Subcutaneous abdominal adipose tissue (tissue), 5 donors: ENCODE measurements around the gene MAPKAP1.
A peak's percentile ranks its signal among the peaks of the same experiment; 100 is the strongest.

ENCODE experiments used
- H3K27ac ChIP-seq: one replicate; pipeline ENCODE4 v1.7.0; 2013; ENCODE audit warnings: low read depth, mild to moderate bottlenecking, inconsistent platforms, low read length, moderate library complexity
- H3K27me3 ChIP-seq, 5 donors: one replicate each; pipeline ENCODE4 v1.7.0; 2013; ENCODE audit warnings: low read length in 5 of 5, inconsistent platforms in 1 of 5; ENCODE audit not compliant: control insufficient read depth in 5 of 5, insufficient read depth in 4 of 5
- H3K36me3 ChIP-seq, 5 donors: one replicate each; pipeline ENCODE4 v1.7.0; 2013; ENCODE audit warnings: low read length in 5 of 5; ENCODE audit not compliant: control insufficient read depth in 5 of 5, insufficient read depth in 5 of 5
- H3K4me1 ChIP-seq, 5 donors: one replicate each; pipeline ENCODE4 v1.7.0; 2013; ENCODE audit warnings: low read length in 5 of 5, mild to moderate bottlenecking in 3 of 5, moderate library complexity in 1 of 5; ENCODE audit not compliant: control insufficient read depth in 5 of 5, insufficient read depth in 5 of 5
- H3K4me3 ChIP-seq, 5 donors: one replicate each; pipeline ENCODE4 v1.7.0; 2013; ENCODE audit warnings: low read length in 5 of 5, low read depth in 1 of 5
- H3K9ac ChIP-seq, 5 donors: one replicate each; pipeline ENCODE4 v1.7.0; 2013; ENCODE audit warnings: low read length in 5 of 5, mild to moderate bottlenecking in 4 of 5, moderate library complexity in 3 of 5
- H3K9me3 ChIP-seq, 5 donors: one replicate each; pipeline ENCODE4 v1.7.0; 2013; ENCODE audit warnings: low read length in 5 of 5; ENCODE audit not compliant: control insufficient read depth in 5 of 5
- donor health status: healthy.
- donor health status: healthy.
- donor health status: healthy.
- donor health status: healthy.
- donor health status: healthy.

Gene MAPKAP1

GRCh38 chr9:125706651-125707471, at the start of gene MAPKAP1:
TSS of gene MAPKAP1 (minus strand) at chr9:125707208. CDS start at chr9:125672574, 34,634 bp downstream.
- H3K9me3 ChIP-seq, result no peaks in the 10 kb centered on the region

GRCh38 chr9:125756518-125756917, 49.5 kb upstream of the MAPKAP1 start:
- Histone ChIP-seq H3K4me1 (peaks cover 0 to 35% (median 19%) of the 10 kb centered on the region in 5 donors), H3K9ac (no peak overlapping the region), H3K4me3 (no peak overlapping the region), H3K36me3 (no peaks in the 10 kb centered on the region), H3K27me3 (no peaks in the 10 kb centered on the region), H3K9me3 (no peaks in the 10 kb centered on the region), H3K27ac (no peak overlapping the region)

More at GRCh38 chr9:125706651-125707471, at the start of gene MAPKAP1:
- peaks cover 0 to 5% (median 0%) of the 10 kb centered on the region in 5 donors for H3K36me3 ChIP-seq
- peak within 1 kb of the TSS; percentile 75 to 98 (median 93) for H3K9ac ChIP-seq
- H3K27me3 ChIP-seq, result no peaks in the 10 kb centered on the region
- H3K4me1 ChIP-seq, result peaks cover 4 to 20% (median 18%) of the 10 kb centered on the region in 5 donors
- peak within 1 kb of the TSS; percentile 54 for H3K27ac ChIP-seq
- peak within 1 kb of the TSS; percentile 84 to 94 (median 86) for H3K4me3 ChIP-seq

- Histone ChIP-seq H3K4me3 (no peak overlapping the region), H3K36me3 (no peaks in the 10 kb centered on the region), H3K27ac (no peak overlapping the region), H3K9me3 (no peaks in the 10 kb centered on the region), H3K9ac (no peak overlapping the region), H3K4me1 (peaks cover 0 to 41% (median 19%) of the 10 kb centered on the region in 5 donors), H3K27me3 (no peaks in the 10 kb centered on the region)
Observed at GRCh38 chr9:125755340-125755739, 48.3 kb upstream of the MAPKAP1 start.

- no peaks in the 10 kb centered on the region for H3K27me3 ChIP-seq
- peaks cover 0 to 43% (median 17%) of the 10 kb centered on the region in 5 donors for H3K4me1 ChIP-seq
- no peaks in the 10 kb centered on the region for H3K36me3 ChIP-seq
- H3K27ac ChIP-seq, result no peak overlapping the region
- H3K9me3 ChIP-seq, result no peaks in the 10 kb centered on the region
- no peak overlapping the region for H3K9ac ChIP-seq
- H3K4me3 ChIP-seq, result no peak overlapping the region
Observed at GRCh38 chr9:125754096-125754495, 47.1 kb upstream of the MAPKAP1 start.

- Histone ChIP-seq H3K9me3 (no peaks in the 10 kb centered on the region), H3K27me3 (no peaks in the 10 kb centered on the region), H3K27ac (no peak overlapping the region), H3K4me3 (no peak overlapping the region), H3K9ac (peak overlapping the region in 1 of 5 donors; percentile 13), H3K36me3 (no peaks in the 10 kb centered on the region), H3K4me1 (peaks cover 0 to 51% (median 23%) of the 10 kb centered on the region in 5 donors)
Observed at GRCh38 chr9:125752070-125752628, 45.1 kb upstream of the MAPKAP1 start.

- Histone ChIP-seq H3K4me3 (no peak overlapping the region), H3K4me1 (peaks cover 1 to 40% (median 24%) of the 10 kb centered on the region in 5 donors), H3K9ac (no peak overlapping the region), H3K27me3 (no peaks in the 10 kb centered on the region), H3K27ac (no peak overlapping the region), H3K9me3 (no peaks in the 10 kb centered on the region), H3K36me3 (no peaks in the 10 kb centered on the region)
Observed at GRCh38 chr9:125750627-125751011, 43.6 kb upstream of the MAPKAP1 start.

- no peak overlapping the region for H3K4me3 ChIP-seq
- H3K9ac ChIP-seq, result no peak overlapping the region
Observed at GRCh38 chr9:125749951-125750626, 43.1 kb upstream of the MAPKAP1 start.

GRCh38 chr9:125749287-125749935, 42.4 kb upstream of the MAPKAP1 start:
- peak overlapping the region in 1 of 5 donors; percentile 74 for H3K9ac ChIP-seq
- peak overlapping the region in 4 of 5 donors; percentile 74 to 92 (median 80) for H3K4me3 ChIP-seq
- no peaks in the 10 kb centered on the region for H3K36me3 ChIP-seq
- no peak overlapping the region for H3K27ac ChIP-seq
- peaks cover 3 to 41% (median 27%) of the 10 kb centered on the region in 5 donors for H3K4me1 ChIP-seq
- H3K27me3 ChIP-seq, result no peaks in the 10 kb centered on the region
- no peaks in the 10 kb centered on the region for H3K9me3 ChIP-seq

More at GRCh38 chr9:125749951-125750626, 43.1 kb upstream of the MAPKAP1 start:
- H3K9me3 ChIP-seq, result no peaks in the 10 kb centered on the region
- peaks cover 3 to 41% (median 27%) of the 10 kb centered on the region in 5 donors for H3K4me1 ChIP-seq
- H3K27me3 ChIP-seq, result no peaks in the 10 kb centered on the region
- H3K36me3 ChIP-seq, result no peaks in the 10 kb centered on the region
- H3K27ac ChIP-seq, result no peak overlapping the region

GRCh38 chr9:125748446-125749099, 41.6 kb upstream of the MAPKAP1 start:
- H3K36me3 ChIP-seq, result no peaks in the 10 kb centered on the region
- no peaks in the 10 kb centered on the region for H3K9me3 ChIP-seq
- no peaks in the 10 kb centered on the region for H3K27me3 ChIP-seq
- H3K4me1 ChIP-seq, result peaks cover 3 to 41% (median 27%) of the 10 kb centered on the region in 5 donors
- H3K27ac ChIP-seq, result peak overlapping the region; percentile 57
- peak overlapping the region; percentile 71 to 88 (median 77) for H3K9ac ChIP-seq
- H3K4me3 ChIP-seq, result peak overlapping the region; percentile 74 to 92 (median 80)
